Dedifferentiated amniotic fluid mesenchymal stem cell (primary cell): ENCODE results near the gene DAZAP1.
"Not testable (repeated sequence)": the region's sequence is repeated elsewhere in the genome, so short reads cannot be mapped to it uniquely, and the experiment has no call there.

Experiments
- DNase-seq: peaks from one replicate; pipeline ENCODE4 v3.0.0-alpha.2; 2016; ENCODE audit errors: extremely low spot score

DAZAP1 gene

DNA sequence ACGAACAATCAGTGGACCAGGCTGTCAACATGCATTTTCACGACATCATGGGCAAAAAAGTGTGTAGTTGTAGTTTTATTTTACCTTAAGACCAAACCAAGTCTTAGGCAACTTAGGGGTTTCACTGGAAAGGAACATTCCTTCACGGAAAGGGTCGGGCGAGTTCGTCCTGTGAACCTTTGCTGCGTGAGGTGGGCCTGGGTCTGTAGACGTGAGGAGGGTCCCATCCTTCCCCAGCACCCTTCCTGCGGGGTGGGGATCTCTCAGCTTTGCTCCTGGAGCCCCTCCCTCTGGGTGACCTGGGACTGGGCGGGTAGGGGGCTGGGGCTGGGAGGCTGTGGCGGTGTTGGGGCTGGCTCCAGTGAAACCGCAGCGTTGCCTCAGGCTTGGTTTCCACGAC lies 18.5 kb downstream of the DAZAP1 start:
- DNase-seq = no peak

DNA sequence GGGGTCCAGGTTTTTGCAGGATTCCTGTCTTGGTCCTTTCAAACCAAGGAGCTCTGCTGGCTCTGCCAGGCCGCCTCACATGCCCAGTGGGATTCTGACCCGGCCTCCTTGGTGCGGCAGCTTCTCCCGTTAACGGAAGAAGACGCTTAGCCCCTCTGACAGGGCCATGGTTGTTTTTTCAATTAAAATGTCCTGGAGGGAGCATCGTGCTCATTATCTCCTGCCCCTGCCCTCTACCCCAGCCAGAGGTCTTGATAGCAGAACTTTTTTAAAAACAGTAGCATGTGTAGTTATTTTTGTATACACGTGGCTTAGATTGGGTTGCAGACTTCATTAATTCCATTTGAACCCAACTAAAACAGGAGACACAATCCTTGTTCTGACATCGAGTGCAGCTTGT lies 19.4 kb downstream of the DAZAP1 start:
- no peak for DNase-seq

DNA sequence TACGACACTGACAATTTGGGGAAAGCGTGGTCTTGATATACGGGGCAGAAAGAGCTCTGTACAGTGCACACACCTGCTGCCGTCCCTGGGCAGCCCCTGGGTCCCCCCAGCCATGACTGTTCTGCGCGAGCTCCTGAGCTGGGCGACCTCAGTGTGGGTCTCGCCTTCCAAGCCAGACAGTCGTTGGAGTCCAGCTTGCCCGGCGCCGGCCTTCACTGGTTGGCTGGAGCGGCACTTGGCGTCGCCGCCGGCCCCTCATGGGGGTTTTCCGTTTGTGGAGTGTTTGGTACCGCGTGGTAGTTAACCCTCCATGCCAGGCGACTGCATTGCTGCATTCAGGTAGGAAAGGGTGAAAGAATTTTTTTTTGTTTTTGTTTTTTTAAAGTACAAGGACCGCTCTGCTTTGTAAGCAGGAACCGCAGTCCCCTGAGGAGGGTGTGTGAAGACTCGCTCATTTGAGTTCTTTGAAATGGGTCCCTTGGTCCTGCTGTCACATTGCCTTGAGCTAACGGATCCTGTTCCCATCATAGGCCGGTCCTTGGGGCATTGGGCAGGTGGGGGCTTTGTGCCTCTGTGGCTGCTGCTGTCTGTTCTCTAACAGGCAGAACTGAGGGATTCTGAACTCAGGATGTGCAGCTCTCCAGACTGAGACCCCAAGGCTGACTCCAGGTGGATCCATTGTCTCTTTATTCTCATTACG lies 20.0 kb downstream of the DAZAP1 start:
- no peak for DNase-seq

DNA sequence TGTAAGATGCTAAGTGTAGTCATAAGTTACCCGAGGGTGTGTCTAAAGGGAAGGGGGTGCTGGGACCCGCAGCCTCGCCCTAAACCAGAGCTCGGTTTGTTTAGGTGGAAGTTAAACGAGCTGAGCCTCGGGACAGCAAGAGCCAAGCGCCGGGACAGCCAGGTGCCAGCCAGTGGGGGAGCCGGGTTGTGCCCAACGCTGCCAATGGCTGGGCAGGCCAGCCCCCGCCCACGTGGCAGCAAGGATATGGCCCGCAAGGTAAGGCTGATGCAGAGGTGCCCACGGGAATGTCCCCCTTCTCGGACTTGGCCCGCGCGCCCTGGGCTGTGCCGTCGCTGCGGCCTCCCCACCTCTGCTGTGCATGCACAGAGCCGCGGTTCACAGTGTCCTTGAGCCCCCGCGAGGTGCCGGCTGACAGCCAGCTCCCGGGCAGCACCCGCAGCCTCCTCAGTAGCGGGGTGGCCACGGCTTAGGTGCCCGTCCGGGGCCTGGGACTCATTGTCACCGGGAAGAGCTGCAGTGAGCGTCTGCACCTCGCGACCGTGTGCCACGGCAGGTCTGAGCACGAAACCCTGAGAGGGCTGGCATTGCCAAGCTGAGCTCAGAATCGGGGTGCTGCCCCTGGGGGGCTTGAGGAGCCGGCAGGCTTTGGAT lies 21.5 kb downstream of the DAZAP1 start:
- no peak for DNase-seq

GRCh38 chr19:1429750-1430149 lies 22.4 kb downstream of the DAZAP1 start:
- DNase-seq = no peak

- DNase-seq = no peak
Measured at GRCh38 chr19:1430246-1430645, 22.9 kb downstream of the DAZAP1 start.

DNA sequence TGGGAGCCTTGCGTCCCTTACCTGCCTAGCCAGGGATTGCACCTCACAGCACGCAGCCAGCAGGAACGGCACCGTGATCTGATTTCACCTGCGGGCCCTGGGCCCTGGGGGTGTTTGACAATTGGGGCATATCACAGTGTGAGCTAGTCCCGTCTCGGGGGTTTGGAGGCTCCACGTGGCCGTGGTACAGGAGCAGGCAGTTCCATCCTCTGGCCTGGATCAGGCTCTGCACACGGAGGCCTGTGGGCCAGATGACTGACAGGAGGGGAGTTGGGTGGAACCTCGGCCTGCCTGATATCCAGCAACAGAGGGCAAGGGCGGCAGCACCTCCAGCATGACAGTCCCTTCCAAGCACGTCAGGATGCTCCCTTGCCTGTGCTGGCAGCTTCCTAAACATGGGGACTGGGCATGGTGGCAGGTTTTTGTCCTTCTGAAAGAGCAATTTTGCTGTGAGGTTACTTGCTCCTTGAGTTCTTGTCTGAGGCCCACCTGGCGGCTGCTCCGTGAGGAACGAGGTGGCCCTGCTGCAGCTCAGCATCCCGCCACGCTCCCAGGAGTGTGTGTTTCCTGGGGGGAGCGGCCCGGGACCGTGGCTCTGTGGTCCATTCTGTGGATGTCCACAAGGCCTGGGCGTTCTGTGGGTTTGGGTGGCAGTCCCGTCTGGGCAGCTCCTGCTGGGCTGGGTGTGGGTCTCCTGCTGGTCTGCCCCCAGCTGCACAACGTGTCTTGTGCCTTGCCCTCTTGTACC lies 24.5 kb downstream of the DAZAP1 start:
- no peak for DNase-seq

DNA sequence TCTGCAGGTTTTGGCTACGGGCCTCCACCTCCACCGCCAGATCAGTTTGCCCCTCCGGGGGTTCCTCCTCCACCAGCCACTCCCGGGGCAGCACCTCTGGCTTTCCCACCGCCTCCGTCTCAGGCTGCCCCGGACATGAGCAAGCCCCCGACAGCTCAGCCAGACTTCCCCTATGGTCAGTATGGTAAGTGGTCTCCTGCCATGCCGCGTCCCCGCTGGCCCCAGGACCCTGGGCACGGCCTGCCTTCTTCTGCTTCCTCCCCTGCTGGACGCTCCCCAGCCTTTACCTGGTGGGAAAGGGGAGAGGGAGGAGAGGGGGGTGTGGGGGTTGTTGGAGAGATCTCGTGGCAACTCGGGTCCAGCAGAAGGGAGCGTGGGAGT lies 25.1 kb downstream of the DAZAP1 start:
- no peak for DNase-seq

- DNase-seq = no peak
Measured at GRCh38 chr19:1433119-1434039, 26.0 kb downstream of the DAZAP1 start.

DNA sequence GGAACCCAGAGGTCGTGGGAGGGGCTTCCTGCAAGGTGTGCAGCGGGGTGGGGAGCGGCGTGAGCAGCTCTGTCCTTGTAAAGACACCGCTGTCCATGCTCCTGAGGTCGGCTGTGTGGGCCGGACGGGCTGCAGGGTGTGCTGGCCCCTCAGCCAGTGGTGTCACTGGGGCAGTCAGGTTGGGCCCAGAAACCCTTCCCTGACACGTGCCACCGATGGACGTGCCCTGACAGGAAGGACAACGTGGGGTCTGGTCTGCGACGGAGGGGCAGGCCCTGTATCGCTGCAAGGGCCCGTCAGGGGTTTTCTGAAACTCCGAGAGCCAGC lies 26.6 kb downstream of the DAZAP1 start:
- no peak for DNase-seq

GRCh38 chr19:1434577-1435060 lies 27.2 kb downstream of the DAZAP1 start:
- no peak for DNase-seq

DNA sequence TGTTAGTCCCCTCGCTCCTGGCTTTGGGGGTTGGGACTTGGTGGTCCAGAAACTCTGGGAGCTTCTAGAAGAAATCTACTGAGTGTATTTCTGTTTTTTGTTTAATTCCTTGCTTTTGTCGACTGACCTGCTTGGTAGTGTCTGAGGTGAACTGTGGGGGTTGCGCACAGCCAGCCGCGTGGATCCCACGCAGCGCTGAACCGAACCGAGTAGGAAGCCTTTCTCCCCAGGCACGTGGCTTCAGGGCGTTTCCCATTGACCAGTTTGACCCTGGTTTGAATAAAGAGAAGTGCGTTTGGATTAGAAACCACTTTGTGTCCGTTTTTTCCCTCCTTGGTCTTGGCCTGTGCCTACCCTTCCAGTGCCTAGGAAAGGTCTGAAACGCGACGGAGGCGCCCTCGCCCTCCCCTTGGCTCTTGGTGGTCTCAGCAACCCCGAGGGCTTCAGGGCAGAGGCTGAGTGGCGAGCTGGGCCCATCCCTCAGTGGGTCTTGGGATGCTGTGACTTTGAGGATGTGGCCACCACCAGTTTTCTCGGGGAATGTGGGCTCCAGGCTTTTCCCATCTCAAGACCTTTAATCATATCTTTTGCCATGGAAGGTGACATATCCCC lies 28.1 kb downstream of the DAZAP1 start:
- no peak for DNase-seq

GRCh38 chr19:1437609-1438008 lies 30.2 kb downstream of the DAZAP1 start:
- no peak for DNase-seq

DNA sequence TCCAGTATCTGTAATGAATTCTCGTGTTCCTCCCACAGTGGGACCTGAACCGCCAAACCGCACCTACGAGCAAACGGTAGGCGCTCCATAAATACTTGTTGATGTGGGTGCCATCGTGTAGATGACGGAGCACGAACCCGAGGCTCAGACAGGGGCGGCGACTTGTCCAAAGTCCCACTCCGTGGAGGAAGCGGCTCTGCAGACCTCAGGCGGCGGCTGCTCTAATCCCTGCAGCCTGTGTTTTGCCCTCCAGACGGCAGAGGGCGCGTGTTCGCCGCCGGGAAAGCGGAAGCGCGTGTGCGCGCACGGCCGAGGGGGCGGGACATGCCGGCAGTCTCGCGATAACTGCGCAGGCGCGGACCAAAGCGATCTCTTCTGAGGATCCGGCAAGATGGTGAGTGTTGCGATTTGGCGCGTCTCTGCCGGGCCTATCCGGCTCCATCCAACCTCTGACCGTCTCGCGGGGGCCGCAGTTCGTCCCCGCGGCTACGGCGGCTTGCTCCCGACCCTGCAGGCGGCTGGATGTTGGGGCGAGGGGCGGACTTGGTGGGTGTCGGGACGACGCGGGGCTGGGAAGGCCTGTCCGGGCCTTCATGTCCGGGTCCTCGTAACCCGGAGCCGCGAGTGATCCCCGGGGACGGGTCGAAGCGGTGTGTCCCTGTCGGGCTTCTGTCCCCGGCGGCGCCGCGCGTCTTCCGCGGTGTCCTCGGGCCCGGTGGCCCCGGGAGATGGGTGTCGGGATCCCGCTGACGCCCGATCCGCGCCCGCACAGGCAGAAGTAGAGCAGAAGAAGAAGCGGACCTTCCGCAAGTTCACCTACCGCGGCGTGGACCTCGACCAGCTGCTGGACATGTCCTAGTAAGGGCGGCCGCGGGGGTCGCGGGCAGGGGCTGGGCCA lies 30.9 kb downstream of the DAZAP1 start, which contains the start of gene RPS15:
Gene RPS15, plus strand, starts transcription at position 362 of the 898 bp plus-strand sequence. Its CDS starts 30 bp downstream, at position 392.
- DNase-seq = peak; percentile 92

DNA sequence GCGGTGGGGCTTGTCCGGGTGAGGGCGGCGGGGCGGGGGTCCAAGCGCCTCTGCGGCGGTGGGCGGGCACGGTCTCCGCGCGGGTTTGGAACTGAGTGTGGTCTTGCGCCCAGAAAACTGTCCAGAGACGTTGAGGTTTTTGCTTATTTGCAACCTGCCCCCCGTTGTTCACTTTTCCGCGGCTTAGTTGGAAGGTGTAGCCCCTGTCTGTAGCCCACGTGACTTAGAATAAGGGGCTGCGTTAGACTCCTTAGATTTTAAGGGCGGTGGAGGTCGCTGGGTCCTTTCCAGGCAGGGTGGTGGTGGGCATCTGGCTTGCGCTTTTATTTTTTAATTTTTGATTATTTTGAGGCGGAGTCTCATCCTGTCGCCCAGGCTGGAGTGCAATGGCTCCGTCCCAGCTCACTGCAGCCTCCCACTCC lies 31.6 kb downstream of the DAZAP1 start:
- no peak for DNase-seq

GRCh38 chr19:1439525-1440417 lies 32.4 kb downstream of the DAZAP1 start:
- not testable (repeated sequence) for DNase-seq

DNA sequence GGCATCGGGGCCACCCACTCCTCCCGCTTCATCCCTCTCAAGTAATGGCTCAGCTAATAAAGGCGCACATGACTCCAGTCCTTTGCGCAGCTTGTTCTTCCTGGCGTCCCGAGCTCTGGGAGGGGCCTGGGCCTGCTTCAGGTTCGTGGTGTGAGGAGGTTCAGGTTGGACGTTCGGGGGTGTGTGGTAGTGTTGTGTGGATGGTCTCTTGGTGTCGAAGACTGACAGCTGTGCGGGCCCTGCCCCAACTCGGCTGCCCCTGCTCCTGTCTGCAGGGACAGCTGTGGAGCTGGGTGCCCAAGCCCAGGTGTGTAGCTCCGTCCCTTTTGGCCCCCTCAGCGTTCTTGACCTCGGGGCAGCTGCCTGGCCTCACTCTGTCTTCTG lies 33.0 kb downstream of the DAZAP1 start:
- DNase-seq = no peak

GRCh38 chr19:1441022-1441426 lies 33.6 kb downstream of the DAZAP1 start:
- DNase-seq = no peak
